NCI-H2196 treated with DMSO at 0.1 percent for 48 hours (cell line): Measurements from ENCODE around the gene CCDC78.

Experiments used
- DNase-seq: peaks from one replicate; lab custom pipeline; 2025; ENCODE audit not compliant: unreplicated experiment; lab: John Stamatoyannopoulos, UW

CCDC78 gene

GRCh38 chr16:714079-714478 is 12.2 kb downstream of the CCDC78 start:
- DNase-seq: no peak

- peak; percentile 25 for DNase-seq
These were observed 13.4 kb downstream of the CCDC78 start for GRCh38 chr16:712740-713250.

GRCh38 chr16:711548-712320 is 14.5 kb downstream of the CCDC78 start:
- DNase-seq: peak; percentile 41

GRCh38 chr16:711084-711483 is 15.2 kb downstream of the CCDC78 start:
- no peak for DNase-seq

GRCh38 chr16:710500-711075 is 15.7 kb downstream of the CCDC78 start:
- DNase-seq: no peak

GRCh38 chr16:709566-710499 is 16.4 kb downstream of the CCDC78 start:
- peak; percentile 84 for DNase-seq

GRCh38 chr16:708959-709358 is 17.3 kb downstream of the CCDC78 start:
- DNase-seq: no peak

GRCh38 chr16:708019-708418 is 18.2 kb downstream of the CCDC78 start:
- DNase-seq: no peak

- no peak for DNase-seq
These were observed 19.1 kb downstream of the CCDC78 start for GRCh38 chr16:707062-707538.

- DNase-seq: no peak
These were observed 19.8 kb downstream of the CCDC78 start for GRCh38 chr16:706189-707061.

GRCh38 chr16:705431-706188 is 20.6 kb downstream of the CCDC78 start, which contains the start of gene FBXL16:
Gene FBXL16 (minus strand): TSS chr16:705801. CDS start chr16:697405, 8,396 bp downstream.
- peak; percentile 63 for DNase-seq

GRCh38 chr16:704552-705380 is 21.5 kb downstream of the CCDC78 start:
- DNase-seq: peak; percentile 33

GRCh38 chr16:704047-704446 is 22.2 kb downstream of the CCDC78 start:
- DNase-seq: no peak

- no peak for DNase-seq
These were observed 22.8 kb downstream of the CCDC78 start for GRCh38 chr16:703406-703805.

GRCh38 chr16:702341-702740 is 23.9 kb downstream of the CCDC78 start:
- no peak for DNase-seq

- no peak for DNase-seq
These were observed 25.3 kb downstream of the CCDC78 start for GRCh38 chr16:700684-701584.

- DNase-seq: no peak
These were observed 27.2 kb downstream of the CCDC78 start for GRCh38 chr16:698911-699671.
